ENCODE data around the gene NARF.
"Not testable (repeated sequence)": the region's sequence is repeated elsewhere in the genome, so short reads cannot be mapped to it uniquely, and the experiment has no call there.

NARF gene

DNA sequence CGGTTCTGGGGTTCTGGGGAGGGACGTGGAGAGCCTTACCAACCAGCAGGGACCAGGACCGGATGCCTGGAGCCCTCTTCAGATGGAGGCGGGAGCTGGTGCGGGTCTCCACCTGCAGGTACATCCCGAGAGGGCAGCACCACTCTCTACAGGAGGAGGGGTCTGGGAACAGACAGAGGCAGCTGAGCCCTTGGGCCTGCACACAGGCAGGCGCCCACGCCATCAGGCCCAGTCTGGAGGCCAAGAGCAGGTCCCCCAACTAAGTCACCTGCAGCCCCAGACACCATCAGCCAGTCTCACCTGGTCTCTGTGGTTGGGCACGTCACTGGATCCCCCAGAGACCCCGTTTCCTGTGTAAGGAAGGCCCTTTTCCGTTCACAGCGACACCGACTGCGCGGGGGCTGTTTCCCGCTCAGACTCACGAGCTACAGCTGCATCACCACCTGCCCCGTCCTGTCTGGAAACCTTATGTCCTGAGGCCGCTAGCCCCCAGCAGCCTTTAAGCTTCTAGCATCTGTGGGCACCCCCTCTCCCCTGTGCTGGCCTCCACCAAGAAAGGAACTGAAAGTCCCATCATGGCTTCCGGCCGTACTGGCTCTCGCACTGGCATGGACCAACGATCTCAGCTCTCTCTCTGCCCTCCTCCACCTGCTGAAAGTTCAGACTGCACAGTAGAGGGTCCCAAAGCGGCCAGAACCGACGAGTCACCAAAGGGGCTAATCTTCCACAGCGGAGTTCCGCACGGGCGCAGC lies 9.2 kb upstream of the NARF start:
- peak; percentile 58 for DNase-seq

DNA sequence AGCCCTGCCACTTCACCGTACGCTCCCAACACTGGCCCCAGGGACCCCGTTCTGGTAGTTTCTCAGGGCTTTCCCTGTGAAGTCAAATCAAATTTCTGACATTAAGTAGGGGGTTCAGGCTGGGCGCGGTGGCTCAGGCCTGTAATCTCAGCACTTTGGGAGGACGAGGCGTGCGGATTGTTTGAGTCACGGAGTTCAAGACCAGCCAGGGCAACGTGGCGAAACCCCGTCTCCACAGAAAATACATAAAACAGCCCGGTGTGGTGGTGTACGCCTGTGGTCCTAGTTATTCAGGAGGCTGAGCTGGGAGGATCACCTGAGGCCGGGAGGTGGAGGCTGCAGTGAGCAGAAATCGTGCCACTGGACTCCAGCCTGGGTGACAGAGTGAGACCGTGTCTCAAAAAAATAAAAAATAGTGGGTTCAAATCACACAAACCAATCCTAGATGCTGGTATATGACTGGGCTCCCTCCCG lies 8.6 kb upstream of the NARF start:
- no peak for DNase-seq

DNA sequence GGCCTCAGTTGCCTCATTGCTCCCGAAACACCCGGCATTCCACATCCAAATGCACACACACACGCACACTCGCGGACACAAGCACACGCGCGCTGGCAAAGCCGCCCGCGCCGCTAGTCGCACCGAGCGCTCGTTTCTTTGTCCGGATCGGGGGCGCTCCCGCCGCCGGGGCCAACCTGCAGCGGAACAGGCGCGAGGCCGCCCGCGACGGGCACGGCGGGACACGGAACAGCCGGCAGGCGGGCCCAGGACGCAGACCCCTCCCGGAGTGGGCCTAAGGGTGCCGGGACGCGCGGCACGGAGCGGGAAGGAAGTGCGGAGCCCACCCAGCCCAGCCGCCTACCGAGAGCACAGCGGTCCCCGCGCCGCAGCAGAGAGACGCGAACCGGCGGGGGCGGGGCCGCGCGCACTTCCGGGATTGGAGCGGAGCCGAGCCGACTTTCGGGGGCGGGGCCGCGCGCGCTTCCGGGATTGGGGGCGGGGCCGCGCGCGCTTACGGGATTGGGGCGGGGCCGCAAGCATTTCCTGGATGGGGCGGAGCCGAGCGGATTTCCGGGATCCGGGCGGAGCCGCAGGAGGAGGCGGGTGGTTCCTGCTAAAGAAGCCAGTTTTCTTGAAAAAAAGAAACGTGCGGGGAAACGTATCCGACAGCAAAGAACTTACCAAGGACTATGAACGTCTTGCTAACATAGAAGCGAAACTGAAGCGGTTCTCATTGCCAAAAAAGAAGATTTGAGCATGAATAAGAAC lies 8.0 kb upstream of the NARF start, which contains the start of gene CYBC1:
Gene CYBC1, minus strand, starts transcription at position 396 of the 750 bp plus-strand sequence. CDS start 1,498 bp downstream, outside the sequence.
- peak; percentile 82 for DNase-seq

DNA sequence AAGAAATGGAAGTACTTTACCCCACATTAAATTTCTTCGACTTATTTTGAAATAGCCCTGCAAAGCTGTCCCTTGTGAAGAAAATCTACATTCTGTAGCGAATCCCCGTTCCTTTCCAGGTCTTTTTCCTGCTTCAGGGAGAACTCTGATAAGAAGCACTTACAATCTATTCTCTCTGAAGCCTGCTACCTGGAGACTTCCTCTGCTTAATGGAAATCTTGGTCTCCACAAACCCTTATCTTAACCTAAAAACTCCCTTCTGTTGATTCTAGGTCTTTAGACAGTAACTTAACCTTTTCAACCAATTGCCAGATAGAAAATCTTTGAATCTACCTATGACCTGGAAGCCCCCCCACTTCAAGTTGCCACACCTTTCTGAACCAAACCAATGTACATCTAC lies 6.4 kb upstream of the NARF start:
- no peak for DNase-seq

DNA sequence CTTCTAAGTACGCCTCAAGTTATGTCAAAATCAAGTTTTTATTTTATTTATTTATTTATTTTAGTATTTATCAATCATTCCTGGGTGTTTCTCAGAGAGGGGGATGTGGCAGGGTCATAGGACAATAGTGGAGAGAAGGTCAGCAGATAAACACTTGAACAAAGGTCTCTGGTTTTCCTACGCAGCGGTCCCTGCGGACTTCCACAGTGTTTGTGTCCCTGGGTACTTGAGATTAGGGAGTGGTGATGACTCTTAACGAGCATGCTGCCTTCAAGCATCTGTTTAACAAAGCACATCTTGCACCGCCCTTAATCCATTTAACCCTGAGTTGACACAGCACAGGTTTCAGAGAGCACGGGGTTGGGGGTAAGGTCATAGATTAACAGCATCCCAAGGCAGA lies 5.4 kb upstream of the NARF start:
- DNase-seq = not testable (repeated sequence)

DNA sequence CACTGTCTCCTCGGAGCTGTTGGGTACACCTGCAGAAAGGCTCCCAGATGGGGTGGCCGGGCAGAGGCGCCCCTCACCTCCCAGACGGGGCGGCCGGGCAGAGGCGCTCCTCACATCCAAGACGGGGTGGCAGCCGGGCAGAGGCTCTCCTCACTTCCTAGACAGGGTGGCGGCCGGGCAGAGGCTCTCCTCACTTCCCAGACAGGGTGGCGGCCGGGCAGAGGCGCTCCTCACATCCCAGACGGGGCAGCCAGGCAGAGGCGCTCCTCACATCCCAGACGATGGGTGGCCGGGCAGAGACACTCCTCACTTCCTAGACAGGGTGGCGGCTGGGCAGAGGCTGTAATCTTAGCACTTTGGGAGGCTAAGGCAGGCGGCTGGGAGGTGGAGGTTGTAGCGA lies 4.8 kb upstream of the NARF start:
- not testable (repeated sequence) for DNase-seq

DNA sequence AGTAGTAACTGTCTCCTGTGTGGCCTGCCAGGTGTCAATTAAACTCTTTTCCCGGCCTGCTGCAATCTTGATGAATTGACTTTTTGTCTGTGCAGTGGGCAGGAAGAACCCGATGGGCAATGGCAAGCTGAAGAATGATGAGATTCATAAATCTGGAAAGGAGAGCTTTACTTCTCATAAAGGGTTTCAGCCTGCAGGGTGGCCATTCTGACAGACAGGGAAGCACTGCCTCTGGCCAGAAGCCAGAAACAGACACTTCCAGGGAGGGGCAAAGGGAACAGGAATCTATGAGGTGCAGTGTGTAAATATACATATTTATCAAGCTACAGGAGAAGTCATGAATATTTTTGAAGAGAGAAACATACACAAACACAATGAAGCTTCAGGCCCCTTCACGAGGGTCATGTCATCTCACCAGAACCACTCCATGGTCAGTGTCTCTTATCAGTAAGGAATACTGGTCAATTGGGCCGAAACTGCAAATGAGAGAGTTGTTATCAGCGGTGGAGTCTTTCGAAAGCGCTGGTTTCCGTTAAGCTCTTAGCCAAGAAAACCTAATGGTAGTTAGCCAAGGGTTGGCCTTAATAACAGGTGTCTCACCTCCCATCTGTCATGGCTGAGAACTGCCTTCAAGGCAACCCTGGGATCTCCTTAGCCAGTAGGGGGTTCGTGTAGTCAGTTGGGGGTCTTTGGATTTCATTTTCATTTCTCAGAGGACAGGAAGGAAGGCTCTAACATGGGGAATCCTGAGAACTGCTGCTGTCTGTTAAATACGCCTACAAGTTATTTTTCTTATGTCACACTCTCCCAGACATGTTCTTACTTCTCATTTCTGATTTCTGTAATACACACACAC lies 1.2 kb upstream of the NARF start:
- DNase-seq = no peak

DNA sequence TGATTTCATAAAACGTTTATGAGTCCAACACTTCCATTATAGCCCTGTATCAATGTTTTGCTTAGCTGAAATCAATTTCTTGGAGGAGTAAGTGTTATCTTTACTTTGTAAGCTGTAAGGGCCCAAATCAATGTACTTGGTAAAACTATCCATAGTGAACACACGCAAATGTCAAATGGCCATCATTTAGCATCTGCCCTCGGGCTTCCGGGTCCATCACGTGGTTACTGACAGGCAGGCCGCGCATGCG lies 687 bp upstream of the NARF start:
- no peak for DNase-seq

DNA sequence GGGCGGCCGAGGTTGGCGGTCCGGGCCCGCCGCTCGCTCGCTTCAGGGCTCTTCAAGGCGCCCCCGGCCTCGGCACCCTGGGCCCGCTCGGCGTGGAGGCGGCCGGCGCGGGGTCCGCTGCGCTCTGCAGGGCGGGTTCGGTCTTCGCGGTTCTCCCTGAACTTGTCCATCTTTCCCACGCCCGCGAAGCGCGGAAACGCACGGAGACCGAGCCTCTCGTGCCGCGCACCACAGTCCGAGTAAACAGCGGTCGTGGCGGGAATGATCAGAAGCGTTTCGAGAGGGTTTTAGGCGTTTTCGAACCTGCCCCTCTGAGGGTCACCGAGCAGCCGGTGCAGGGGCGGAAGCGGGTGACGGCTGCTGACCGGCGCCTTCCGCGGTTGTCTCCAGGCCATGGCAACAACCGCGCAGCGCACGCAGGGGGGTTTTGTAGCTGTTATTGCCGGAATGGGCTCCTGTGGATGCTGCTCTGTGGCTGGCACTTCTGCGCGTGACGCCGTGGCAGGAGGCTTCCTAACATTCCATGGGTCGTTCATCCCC lies 414 bp downstream of the NARF start:
- no peak for DNase-seq

DNA sequence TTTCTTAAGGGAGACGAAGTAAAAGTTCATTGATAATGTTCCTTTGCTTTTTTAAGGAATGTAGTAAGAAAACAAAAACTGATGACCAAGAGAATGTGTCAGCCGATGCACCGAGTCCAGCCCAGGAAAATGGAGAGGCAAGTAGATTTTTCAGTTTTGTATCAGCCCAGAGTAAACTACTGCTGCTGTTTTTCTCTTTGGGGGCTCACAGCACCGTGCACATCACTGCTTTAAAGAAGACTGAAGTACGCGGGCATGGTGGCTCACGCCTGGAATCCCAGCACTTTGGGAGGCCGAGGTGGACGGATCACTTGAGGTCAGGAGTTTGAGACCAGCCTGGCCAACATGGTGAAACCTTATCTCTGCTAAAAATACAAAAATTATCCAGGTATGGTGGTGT lies 1.4 kb downstream of the NARF start:
- DNase-seq = not testable (repeated sequence)

DNA sequence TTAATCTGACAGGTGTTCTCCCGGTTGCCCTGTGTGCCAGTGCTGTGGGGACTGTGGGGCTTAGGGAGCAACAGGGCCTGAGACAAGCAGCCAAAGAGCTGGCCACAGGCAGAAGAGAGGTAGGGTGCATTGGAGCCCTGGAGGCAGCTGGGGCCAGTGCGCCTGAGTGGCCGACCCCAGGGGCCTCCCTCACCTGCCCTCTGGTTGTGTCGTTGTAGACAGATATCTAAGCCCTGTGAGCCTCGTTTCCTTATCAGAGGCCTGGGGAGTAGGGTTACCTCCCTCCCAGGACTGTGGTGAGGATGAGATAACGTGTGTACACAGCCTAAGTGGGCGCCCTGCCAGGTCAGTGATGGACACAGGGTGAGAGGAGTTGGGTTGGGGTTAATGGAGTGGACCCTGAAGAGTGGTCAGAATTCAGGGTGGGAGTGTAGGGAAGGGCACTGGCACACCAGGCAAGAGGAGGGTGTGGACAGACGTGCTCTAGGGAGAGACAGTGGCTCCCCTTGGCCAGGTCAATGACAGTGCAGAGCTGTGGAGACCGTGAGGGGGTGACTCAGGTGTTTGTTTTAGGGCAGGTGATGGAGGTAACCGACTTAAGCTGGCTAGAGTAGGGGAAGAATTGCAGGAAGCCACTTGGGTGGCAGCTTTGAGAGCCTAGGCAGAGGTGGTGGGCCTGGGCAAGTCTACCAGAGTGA lies 3.4 kb downstream of the NARF start:
- DNase-seq = peak; percentile 90

DNA sequence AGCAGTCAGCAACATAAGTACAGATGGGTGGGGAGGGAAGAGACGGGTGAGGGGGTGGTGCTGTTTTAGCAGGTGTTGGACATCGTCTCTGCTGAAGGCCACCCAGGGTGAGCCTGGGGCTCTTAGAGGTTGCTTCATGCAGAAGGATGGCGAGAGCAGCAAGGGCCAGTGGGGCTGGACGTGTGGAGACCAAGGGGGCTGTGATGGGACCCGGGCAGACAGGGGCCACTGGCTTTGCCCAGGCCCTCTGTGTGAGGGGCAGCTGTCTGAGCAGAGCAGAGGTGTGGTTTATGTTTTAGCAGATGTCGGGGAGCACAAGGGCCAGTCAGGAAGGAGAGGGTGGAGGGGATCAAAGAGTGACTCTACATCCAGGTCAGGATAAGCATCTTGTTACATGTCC lies 4.8 kb downstream of the NARF start:
- no peak for DNase-seq

DNA sequence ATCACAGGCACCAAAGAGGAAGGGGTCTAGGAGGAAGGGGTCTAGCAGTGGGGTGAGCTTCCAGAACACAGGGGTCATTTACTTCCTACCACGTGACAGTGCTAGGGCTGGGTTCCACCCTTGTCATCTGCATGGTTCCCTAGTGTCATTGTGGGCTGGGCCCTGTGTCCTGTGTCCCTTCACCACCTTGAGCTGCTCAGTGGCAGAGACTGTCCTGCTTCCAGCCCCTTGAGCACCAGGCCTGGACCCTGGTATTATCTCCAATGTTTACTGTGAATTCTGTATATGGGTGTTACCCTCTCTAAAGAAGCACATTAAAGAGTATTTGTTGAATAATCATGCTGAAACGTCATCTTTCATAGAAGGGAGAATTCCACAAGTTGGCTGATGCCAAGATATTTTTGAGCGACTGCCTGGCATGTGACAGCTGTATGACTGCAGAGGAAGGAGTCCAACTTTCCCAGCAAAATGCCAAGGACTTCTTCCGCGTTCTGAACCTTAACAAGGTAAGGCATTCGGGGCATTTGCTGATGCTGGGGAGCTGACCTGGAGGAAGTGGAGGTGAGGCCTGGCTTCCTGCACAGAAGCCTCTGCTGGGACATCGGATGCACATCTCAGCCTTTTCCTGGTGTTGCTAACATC lies 5.5 kb downstream of the NARF start:
- DNase-seq = no peak

DNA sequence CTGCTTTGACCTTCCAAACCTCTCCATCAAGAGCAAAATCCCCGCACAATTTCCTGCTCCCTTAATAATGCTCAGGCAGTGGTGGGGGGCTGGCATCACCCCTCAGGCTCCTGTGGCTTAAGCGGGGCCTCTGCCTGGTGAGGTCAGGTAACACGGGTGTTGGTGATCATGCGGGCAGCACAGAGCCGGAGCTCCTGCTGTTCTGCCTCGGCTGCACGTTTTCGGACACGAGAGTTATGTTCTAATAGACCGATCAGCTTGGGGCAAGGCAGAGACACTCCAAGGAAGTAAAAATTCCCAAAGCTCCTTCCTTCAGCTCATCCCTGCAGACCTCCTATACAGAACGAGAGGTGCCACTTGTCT lies 6.0 kb downstream of the NARF start:
- DNase-seq = no peak

DNA sequence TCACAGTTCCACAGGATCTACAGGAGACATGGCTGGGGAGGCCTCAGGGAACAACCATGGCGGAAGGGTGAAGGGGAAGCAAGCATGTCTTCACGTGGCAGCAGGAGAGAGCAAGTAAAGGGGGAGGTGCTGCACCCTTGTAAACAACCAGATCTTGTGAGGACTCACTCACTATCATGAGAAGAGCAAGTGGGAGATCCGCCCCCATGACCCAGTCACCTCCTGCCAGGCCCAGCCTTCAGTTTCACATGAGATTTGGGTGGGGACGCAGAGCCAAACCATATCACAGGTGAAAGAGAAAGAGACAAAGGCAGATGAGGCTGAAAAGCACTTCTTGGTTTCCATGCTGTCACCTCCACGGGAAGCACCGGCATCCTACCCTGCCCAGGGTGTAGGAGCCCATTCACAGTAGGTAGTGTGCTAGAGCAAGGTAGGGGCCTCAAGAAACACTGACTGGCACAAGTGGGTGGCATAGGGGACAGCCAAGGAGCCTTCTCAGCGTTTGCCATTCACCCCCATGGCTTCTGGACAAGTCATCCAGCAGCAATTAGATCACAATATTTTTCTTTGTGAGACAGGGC lies 6.6 kb downstream of the NARF start:
- no peak for DNase-seq

DNA sequence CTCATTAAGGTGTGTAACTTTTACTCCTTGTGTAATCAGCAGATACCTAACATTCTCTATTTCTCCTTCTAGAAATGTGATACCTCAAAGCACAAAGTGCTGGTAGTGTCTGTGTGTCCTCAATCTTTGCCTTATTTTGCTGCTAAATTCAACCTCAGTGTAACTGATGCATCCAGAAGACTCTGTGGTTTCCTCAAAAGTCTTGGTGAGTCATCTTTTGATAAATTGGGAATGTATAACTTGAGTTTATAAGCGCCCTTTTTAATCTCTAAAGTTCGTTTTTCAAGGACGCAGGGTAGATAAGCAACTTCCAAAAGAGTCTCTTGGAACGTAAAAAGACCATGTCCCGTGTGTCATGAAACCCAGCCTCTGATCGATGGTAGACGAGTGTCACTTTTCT lies 10.2 kb downstream of the NARF start:
- DNase-seq = no peak

DNA sequence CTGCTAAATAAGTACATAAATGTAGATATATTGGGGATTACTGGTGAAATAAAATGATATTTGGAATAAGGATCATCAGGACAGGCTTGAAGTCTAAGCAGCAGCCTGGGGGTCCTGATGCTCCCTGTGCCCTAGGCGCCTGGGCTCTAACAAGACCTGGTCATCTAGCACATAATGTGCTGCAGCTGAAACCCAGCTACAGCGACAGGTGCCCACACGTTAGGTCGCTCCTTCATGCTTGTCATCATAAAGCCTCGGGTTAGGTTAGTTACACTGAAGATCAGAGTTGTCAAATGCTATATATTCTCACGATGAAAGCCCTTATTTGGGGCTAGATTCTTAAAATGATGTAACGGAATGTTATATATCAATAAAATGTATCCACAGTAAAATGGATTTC lies 11.5 kb downstream of the NARF start:
- no peak for DNase-seq

DNA sequence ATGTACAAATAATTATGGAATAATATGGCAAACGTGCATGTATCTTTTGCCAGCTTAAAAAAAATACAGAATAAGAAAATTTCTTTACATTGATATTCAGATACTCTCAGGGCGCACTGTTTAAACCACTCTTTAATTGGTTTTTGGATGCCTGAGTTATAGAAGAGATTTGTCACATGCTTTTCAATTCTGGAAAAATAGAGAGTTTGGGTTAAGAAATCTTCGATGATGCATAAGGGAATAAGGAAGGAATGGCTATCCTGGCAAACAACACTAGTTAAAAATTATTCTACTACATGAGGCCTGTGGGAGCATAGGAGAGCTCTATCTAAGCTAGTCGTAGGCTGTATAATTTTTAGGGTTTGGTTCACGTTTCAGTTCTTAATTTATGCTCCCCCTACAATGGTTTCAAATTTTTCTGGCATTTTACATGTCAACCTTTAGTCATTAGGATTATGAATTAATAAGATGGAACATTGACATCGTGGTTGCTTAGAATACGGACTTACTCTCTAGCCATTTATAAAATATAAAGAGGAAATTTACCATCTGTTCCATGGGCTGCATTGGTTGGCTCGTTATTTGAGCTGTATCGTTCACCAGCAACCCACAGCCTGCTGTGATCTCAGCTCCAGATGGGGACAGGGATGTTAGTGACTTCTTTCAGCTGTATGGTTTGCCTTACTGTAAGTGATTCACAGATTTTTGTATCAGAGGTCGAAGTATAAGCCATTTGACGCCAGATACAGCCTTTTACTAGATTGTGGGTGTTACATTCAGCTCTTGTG lies 15.9 kb downstream of the NARF start:
- DNase-seq = no peak

DNA sequence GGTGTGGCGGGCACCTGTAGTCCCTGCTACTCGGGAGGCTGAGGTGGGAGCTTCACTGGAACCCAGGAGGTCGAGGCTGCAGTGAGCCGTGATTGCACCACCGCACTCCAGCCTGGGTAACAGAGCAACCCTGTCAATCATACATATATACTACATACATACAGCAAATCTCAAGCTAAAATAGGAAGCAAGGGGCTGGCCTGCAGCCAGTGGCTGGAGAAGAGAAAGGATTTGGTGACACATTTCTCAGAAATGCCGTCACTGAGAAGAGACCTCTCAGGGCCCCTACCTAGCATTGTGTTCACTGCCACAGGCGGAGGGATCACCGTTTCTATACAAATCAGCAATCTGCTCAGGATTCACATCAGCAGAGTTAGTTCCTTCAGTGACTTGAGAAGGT lies 16.9 kb downstream of the NARF start:
- DNase-seq = no peak

DNA sequence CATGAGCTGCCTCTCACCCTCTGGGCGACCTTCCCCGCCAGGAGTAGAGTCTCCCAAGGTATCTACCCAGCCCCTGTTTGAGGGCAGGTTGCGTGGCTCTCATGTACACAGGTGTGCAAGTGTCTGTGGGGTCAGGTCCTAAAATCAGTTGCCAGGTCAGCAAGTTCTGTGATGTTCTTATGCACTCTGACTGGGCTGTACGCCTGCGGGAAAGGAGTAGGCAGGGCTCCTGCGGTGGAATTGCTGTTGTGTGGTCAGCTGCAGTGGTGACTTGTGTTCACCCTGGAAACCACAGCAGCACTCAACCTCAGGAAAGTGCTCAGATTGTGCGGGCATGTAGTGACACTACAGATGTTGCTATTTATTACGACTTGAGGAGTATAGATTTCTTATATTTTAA lies 19.4 kb downstream of the NARF start:
- DNase-seq = no peak

DNA sequence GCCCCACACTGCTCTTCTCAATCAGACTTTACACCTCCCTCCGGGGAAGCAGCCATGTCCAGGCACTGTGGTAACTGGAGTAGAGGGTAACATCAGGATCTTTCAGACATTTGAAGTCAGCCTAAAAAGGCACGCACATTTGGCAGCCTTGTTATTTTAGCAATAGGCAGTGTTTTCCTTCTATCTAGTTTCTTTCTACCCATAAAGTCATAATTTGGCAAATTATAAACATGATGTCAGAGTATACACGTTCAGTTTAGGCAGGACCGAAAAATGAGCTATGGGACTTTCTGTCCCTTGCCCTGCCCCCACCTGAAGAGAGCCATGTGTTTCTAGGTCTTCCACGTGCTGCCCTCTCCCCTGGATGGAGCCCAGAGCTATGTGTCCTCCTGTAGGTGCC lies 21.1 kb downstream of the NARF start:
- no peak for DNase-seq

Measured in NCI-H510A (cell line).